Inferior parietal cortex (tissue), 1 donor: ENCODE measurements around the gene PFDN2.

Source experiments
- DNase-seq: peaks from one replicate; pipeline ENCODE4 v3.0.0-alpha.2; 2016; ENCODE audit errors: extremely low spot score

Gene PFDN2

GRCh38 chr1:161117759-161118581 lies at the start of gene PFDN2, which contains the start of gene NIT1:
TSS of gene PFDN2 (minus strand) at chr1:161118037. CDS start at chr1:161118026, 11 bp downstream.
TSS of gene NIT1 (plus strand) at chr1:161118105. CDS start at chr1:161118177, 72 bp downstream.
- DNase-seq: peak; percentile 88

GRCh38 chr1:161166669-161167548 lies 49.1 kb upstream of the PFDN2 start:
- DNase-seq: no peak

GRCh38 chr1:161165742-161166668 lies 48.2 kb upstream of the PFDN2 start, which contains the start of gene PPOX:
TSS of gene PPOX (plus strand) at chr1:161166426. CDS start at chr1:161166848, 422 bp downstream.
- DNase-seq: peak; percentile 99

GRCh38 chr1:161164901-161165610 lies 47.2 kb upstream of the PFDN2 start:
- DNase-seq: no peak

- DNase-seq: no peak
These were observed 46.0 kb upstream of the PFDN2 start for GRCh38 chr1:161163793-161164192.

- no peak for DNase-seq
These were observed 45.0 kb upstream of the PFDN2 start for GRCh38 chr1:161162806-161163205.

GRCh38 chr1:161162052-161162451 lies 44.2 kb upstream of the PFDN2 start:
- no peak for DNase-seq

- no peak for DNase-seq
These were observed 43.8 kb upstream of the PFDN2 start for GRCh38 chr1:161161652-161162051.

- no peak for DNase-seq
These were observed 42.9 kb upstream of the PFDN2 start for GRCh38 chr1:161160671-161161145.

GRCh38 chr1:161159913-161160243 lies 42.0 kb upstream of the PFDN2 start:
- no peak for DNase-seq

GRCh38 chr1:161159087-161159912 lies 41.5 kb upstream of the PFDN2 start, which contains the start of gene USP21:
TSS of gene USP21 (plus strand) at chr1:161159500. CDS start at chr1:161160641, 1,141 bp downstream.
- DNase-seq: peak; percentile 95

- DNase-seq: no peak
These were observed 40.6 kb upstream of the PFDN2 start for GRCh38 chr1:161158316-161159010.

- DNase-seq: no peak
These were observed 40.0 kb upstream of the PFDN2 start for GRCh38 chr1:161157867-161158266.

GRCh38 chr1:161153682-161154337 lies 36.0 kb upstream of the PFDN2 start, which contains the start of gene UFC1:
TSS of gene UFC1 (plus strand) at chr1:161153978. CDS start at chr1:161153998, 20 bp downstream.
- DNase-seq: peak; percentile 92

GRCh38 chr1:161153176-161153575 lies 35.3 kb upstream of the PFDN2 start:
- DNase-seq: no peak

- DNase-seq: no peak
These were observed 28.0 kb upstream of the PFDN2 start for GRCh38 chr1:161145832-161146231.

- DNase-seq: no peak
These were observed 23.0 kb upstream of the PFDN2 start for GRCh38 chr1:161140755-161141400.

- DNase-seq: peak; percentile 59
These were observed 21.9 kb upstream of the PFDN2 start for GRCh38 chr1:161139766-161140165.
